ENCODE results near the gene CGB3.

DNA sequence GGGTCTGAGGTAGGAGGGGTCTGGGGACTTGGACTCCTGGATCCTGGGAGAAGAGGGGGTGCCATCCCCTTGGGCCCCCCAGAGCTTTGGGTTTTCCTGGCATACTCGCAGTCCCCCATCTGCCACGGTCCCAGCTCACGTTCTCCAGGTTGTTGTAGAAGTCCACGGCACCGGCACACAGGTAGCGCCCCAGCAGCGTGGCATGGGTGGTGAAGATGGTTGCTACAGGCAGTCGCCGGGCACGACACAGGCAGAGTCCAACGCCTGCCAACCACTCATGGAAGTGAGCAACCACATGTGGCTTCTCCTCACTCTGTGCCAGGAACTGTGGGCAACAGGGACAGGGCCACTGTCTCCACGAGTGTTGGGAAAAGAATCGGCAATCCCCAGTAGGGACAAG lies 38.4 kb downstream of the CGB3 start:
- TF ChIP-seq, protein P1, sequence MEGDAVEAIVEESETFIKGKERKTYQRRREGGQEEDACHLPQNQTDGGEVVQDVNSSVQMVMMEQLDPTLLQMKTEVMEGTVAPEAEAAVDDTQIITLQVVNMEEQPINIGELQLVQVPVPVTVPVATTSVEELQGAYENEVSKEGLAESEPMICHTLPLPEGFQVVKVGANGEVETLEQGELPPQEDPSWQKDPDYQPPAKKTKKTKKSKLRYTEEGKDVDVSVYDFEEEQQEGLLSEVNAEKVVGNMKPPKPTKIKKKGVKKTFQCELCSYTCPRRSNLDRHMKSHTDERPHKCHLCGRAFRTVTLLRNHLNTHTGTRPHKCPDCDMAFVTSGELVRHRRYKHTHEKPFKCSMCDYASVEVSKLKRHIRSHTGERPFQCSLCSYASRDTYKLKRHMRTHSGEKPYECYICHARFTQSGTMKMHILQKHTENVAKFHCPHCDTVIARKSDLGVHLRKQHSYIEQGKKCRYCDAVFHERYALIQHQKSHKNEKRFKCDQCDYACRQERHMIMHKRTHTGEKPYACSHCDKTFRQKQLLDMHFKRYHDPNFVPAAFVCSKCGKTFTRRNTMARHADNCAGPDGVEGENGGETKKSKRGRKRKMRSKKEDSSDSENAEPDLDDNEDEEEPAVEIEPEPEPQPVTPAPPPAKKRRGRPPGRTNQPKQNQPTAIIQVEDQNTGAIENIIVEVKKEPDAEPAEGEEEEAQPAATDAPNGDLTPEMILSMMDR (conservative IDR thresholded peaks at IDR 0.05 in 1 of 2, IDR thresholded peaks at IDR 0.05 in 1 of 2; ENCODE audit: low read depth in 1 of 2, low read length in 2 of 2): no peak
- TF ChIP-seq EZH2 (IDR thresholded peaks at IDR 0.05; ENCODE audit: low read length, missing control alignments): no peak
